Fibroblast of pulmonary artery (primary cell): ENCODE results near the gene IYD.

ENCODE experiments used
- DNase-seq: peaks from one replicate; pipeline ENCODE4 v3.0.0-alpha.2; 2010; ENCODE audit warnings: low read depth
- H3K4me3 ChIP-seq: replicated peaks from 2 replicates; pipeline ENCODE4 v1.5.1; 2011; ENCODE audit warnings: low read depth, mild to moderate bottlenecking, control low read depth, low read length, moderate library complexity
- TF ChIP-seq, protein P1 (sequence below): IDR thresholded peaks from 2 replicates; pipeline ENCODE4 v1.5.1; 2011; ENCODE audit warnings: mild to moderate bottlenecking, control low read depth, low read length, inconsistent platforms; ENCODE audit errors: missing control alignments

Gene IYD

GRCh38 chr6:150425508-150425907, 56.7 kb downstream of the IYD start:
- no peak overlapping the region for H3K4me3 ChIP-seq
- TF ChIP-seq, protein P1, sequence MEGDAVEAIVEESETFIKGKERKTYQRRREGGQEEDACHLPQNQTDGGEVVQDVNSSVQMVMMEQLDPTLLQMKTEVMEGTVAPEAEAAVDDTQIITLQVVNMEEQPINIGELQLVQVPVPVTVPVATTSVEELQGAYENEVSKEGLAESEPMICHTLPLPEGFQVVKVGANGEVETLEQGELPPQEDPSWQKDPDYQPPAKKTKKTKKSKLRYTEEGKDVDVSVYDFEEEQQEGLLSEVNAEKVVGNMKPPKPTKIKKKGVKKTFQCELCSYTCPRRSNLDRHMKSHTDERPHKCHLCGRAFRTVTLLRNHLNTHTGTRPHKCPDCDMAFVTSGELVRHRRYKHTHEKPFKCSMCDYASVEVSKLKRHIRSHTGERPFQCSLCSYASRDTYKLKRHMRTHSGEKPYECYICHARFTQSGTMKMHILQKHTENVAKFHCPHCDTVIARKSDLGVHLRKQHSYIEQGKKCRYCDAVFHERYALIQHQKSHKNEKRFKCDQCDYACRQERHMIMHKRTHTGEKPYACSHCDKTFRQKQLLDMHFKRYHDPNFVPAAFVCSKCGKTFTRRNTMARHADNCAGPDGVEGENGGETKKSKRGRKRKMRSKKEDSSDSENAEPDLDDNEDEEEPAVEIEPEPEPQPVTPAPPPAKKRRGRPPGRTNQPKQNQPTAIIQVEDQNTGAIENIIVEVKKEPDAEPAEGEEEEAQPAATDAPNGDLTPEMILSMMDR, result no peak
- DNase-seq, result no peak

DNA sequence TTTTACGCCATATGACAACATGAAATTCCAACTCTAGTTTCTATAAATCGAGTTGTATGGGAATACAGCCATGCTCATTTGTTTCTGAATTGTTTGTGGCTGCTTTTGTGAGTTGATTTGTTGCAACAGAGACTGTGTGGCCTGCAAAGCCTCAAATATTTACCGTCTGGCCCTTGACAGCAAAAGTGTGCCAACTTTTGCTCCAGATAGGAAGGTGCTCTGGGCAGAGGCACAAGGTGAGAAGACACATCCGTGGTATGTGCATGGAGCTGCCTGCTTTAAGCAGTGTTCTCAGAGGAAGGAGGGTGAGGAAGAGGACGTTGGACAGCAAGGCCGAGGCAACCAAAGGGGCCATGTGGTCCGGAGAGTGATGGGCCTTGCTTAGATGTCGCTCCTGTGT, 57.4 kb downstream of the IYD start:
- TF ChIP-seq, protein P1, result no peak
- DNase-seq, result no peak
- H3K4me3 ChIP-seq, result no peak overlapping the region

DNA sequence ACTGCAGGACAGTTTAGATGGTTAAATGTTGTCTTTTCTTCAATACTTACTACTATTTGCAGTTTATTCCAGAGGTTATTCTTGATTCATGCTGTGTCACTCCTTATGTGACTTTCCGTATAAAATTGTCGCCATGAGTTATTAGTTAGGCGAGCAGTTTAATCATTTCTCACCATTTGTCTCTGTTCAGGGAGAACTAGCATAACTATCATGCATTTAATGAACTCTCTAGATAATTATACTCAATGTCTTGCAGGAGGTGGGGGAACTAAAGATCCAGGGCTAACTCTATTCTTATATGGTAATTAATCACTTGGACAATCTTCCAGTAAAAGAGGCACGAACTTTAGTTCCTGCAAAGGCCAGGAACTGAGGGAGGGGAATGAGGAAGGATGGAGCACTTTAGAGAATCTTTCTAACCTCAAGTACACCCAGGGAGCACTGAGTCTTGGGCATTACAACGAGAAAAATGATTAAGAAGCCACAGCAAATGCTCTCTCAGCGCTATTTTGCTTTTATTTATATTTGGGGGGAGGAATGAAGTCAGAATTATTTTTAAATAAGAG, 58.3 kb downstream of the IYD start:
- no peak overlapping the region for H3K4me3 ChIP-seq
- TF ChIP-seq, protein P1, result no peak
- DNase-seq, result no peak

DNA sequence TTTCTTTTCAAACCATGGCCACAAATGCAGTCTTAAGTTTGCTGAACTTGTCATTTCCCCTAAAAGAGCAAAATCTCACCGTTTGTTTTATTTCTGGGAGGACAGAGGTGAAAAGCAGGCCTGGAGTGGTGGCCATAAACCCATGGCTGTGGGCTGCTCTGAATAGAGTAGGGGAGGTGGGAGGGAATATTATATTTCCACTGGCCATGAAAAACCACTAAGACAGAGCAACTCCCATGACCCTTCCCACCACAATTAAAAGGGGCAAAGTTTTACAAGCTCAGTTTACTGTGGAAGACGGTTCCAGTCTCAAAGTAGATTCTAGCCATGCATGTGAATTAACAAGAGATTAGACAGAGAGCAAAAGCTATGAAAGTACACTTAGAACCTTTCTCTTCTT, 59.0 kb downstream of the IYD start:
- TF ChIP-seq, protein P1, result no peak
- H3K4me3 ChIP-seq, result no peak overlapping the region
- DNase-seq, result no peak

DNA sequence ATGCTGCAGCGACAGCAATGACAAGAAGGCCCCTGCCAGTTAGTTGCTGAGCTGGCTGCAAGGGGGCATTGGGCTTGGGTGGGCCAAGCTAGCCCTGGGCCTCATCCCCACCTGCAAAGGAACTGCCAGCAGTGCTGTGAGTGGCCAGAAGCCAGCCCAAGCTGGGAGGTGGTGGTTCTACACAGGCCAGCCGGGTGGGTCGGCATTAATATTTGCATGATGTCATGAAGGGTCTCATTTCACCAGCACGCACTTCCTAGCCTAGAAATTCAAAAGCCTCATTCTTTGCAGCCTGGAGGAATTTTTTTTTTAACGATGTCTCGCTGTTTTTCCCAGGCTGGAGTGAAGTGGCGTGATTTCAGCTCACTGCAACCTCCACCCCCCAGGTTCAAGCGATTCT, 62.0 kb downstream of the IYD start:
- TF ChIP-seq, protein P1, result no peak
- H3K4me3 ChIP-seq, result no peak overlapping the region
- DNase-seq, result no peak

DNA sequence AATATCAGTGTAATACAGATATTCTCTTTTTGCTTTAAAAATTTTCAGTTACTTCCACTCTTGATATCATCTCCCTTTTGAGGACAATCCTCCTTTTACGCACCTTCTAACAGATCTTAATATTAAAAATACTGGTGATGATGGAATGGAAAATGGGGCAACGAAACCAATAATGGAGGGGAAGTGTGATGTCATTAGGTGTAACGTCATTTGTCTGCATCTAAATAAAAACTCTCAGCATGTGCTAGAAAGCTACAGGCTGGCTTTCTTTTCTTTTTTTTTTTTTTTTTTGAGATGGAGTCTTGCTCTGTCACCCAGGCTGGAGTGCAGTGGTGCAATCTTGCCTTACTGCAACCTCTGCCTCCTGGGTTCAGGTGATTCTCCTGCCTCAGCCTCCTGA, 66.5 kb downstream of the IYD start:
- DNase-seq, result no peak
- TF ChIP-seq, protein P1, result no peak
- H3K4me3 ChIP-seq, result no peak overlapping the region

GRCh38 chr6:150435832-150436231, 67.0 kb downstream of the IYD start:
- TF ChIP-seq, protein P1, result no peak
- DNase-seq, result no peak
- no peak overlapping the region for H3K4me3 ChIP-seq
